Measurements from ENCODE around the gene TAS2R50. TPM values are rescaled to one million over a fixed set of nuclear protein-coding genes. Genes with fewer than 3 reads are reported as not detected.

TAS2R50 gene
- polyA plus RNA-seq, 1 donor = not detected

DNA sequence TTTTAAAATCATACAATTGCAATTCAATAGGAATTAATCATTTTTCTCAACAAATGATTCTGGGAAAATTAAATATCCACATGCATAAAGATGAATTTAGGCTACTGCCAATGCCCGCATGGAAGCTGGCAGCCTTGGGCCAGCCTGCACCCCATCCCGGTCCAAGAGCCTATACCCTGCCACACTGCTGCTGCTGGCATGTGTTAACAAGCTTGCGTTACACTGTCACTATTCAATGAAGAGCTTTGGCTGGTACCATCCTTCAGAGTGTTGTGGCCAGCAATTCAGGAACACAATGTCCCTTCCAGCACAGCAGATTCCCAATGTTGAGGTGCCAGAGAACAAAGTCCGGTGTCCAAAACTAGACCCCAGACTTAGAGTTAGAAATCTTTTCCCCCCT lies 34.1 kb downstream of the TAS2R50 start:
- DNase-seq (ENCODE audit: low read depth) = no peak

DNA sequence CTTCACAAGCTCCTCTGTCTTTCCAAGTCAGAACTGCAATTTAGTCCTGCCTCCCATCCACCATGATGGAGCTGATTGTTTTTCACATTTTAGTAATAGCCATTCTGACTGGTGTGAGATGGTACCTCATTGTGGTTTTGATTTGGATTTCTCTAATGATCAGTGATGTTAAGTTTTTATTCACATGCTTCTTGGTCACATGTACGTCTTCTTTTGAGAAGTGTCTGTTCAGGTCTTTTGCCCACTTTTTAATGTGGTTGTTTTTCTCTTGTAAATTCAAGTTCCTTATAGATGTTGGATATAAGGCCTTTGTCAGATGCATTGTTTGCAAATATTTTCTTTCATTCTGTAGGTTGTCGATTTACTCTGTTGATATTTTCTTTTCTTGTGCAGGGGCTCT lies 43.5 kb downstream of the TAS2R50 start:
- DNase-seq (ENCODE audit: low read depth) = no peak

DNA sequence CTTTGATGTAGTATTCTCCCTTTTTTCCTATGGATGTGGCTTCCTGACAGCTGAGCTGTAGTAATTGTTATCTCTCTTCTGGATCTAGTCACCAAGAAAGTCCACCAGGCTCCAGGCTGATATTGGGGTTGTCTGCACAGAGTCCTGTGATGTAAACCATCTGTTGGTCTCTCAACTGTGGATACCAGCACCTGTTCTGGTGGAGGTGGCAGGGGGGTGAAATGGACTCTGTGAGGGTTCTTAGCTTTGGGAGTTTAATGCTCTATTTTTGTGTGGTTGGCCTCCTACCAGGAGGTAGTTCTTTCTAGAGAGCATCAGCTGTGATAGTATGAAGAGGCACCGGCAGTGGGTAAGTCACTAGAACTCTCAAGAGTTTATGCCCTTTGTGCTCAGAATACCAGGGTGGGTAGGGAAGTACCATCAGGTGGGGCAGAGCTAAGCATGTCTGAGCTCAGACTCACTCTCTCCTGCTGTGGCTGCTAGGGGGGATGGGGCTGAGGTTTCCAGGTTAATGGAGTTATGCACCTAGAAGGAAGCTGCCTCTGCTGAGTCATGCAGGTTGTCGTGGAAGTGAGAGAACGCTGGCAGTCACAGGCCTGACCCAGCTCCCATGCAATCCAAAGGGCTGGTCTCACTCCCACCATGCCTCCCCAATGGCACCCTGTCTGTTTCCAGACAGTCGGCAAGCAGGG lies 44.6 kb downstream of the TAS2R50 start:
- no peak for DNase-seq (ENCODE audit: low read depth)

DNA sequence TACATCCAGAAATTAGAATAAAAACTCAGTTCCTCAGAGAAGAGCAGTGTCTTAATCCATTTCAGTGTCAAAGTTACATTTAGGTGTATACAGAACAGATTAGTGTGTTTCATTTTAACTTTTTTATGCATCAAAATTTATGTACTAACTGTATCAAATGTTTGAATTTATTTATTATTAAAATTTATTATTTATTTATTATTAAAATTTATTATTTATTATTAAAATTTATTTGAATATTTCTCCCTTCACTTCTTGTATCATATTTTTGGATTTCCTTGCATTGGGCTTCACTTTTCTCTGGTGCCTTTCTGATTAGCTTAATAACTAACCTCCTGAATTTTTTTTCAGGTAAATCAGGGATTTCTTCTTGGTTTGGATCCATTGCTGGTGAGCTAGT lies 45.3 kb downstream of the TAS2R50 start:
- DNase-seq (ENCODE audit: low read depth) = no peak

- DNase-seq (ENCODE audit: low read depth) = no peak
Measured at GRCh38 chr12:10940389-10940788, 46.3 kb downstream of the TAS2R50 start.

GRCh38 chr12:10939163-10939562 lies 47.5 kb downstream of the TAS2R50 start, which contains the start of gene TAS2R14:
TAS2R14 (minus strand) TSS chr12:10939263; CDS start chr12:10939207, 56 bp downstream.
- no peak for DNase-seq (ENCODE audit: low read depth)

- no peak for DNase-seq (ENCODE audit: low read depth)
Measured at GRCh38 chr12:10936506-10936905, 50.2 kb downstream of the TAS2R50 start.

Other genes with a start within 250 kb of the TAS2R50 start
- not detected for gene TAS2R7, start 184.3 kb downstream of the TAS2R50 start, polyA plus RNA-seq (ENCODE audit: insufficient read length)
- gene TAS2R8, start 179.6 kb downstream of the TAS2R50 start, polyA plus RNA-seq (ENCODE audit: insufficient read length) = not detected
- gene TAS2R9, start 176.7 kb downstream of the TAS2R50 start, polyA plus RNA-seq (ENCODE audit: insufficient read length) = not detected
- 1.1 TPM for gene TAS2R10, start 160.6 kb downstream of the TAS2R50 start, polyA plus RNA-seq (ENCODE audit: insufficient read length)
- 4.1 TPM for gene PRR4, start 137.4 kb downstream of the TAS2R50 start, polyA plus RNA-seq (ENCODE audit: insufficient read length)
- gene PRH1, start 102.7 kb downstream of the TAS2R50 start, polyA plus RNA-seq (ENCODE audit: insufficient read length) = 7.3 TPM
- 0.11 TPM for gene TAS2R13, start 77.3 kb downstream of the TAS2R50 start, polyA plus RNA-seq (ENCODE audit: insufficient read length)
- gene PRH2, start 57.7 kb downstream of the TAS2R50 start, polyA plus RNA-seq (ENCODE audit: insufficient read length) = 0.33 TPM
- gene TAS2R14, start 47.6 kb downstream of the TAS2R50 start, polyA plus RNA-seq (ENCODE audit: insufficient read length) = 3.5 TPM
- gene TAS2R20, start 11.4 kb upstream of the TAS2R50 start, polyA plus RNA-seq (ENCODE audit: insufficient read length) = 1.4 TPM
- 1.3 TPM for gene TAS2R19, start 35.7 kb upstream of the TAS2R50 start, polyA plus RNA-seq (ENCODE audit: insufficient read length)
- 0.73 TPM for gene TAS2R31, start 44.5 kb upstream of the TAS2R50 start, polyA plus RNA-seq (ENCODE audit: insufficient read length)
- 0.35 TPM for gene TAS2R46, start 75.4 kb upstream of the TAS2R50 start, polyA plus RNA-seq (ENCODE audit: insufficient read length)
- gene TAS2R43, start 105.4 kb upstream of the TAS2R50 start, polyA plus RNA-seq (ENCODE audit: insufficient read length) = 0.35 TPM
- 0.39 TPM for gene TAS2R30, start 147.7 kb upstream of the TAS2R50 start, polyA plus RNA-seq (ENCODE audit: insufficient read length)
- 12.3 TPM for gene SMIM10L1, start 184.3 kb upstream of the TAS2R50 start, polyA plus RNA-seq (ENCODE audit: insufficient read length)
- gene TAS2R42, start 200.0 kb upstream of the TAS2R50 start, polyA plus RNA-seq (ENCODE audit: insufficient read length) = not detected

Measured in forelimb muscle (tissue), 1 donor.